ENCODE measurements around the gene ANKRD6. TPM values are rescaled to one million over a fixed set of nuclear protein-coding genes. Genes with fewer than 3 reads are reported as not detected.

The ANKRD6 gene
- total RNA-seq, 1 donor from 2014 or later, result 20.7 TPM

DNA sequence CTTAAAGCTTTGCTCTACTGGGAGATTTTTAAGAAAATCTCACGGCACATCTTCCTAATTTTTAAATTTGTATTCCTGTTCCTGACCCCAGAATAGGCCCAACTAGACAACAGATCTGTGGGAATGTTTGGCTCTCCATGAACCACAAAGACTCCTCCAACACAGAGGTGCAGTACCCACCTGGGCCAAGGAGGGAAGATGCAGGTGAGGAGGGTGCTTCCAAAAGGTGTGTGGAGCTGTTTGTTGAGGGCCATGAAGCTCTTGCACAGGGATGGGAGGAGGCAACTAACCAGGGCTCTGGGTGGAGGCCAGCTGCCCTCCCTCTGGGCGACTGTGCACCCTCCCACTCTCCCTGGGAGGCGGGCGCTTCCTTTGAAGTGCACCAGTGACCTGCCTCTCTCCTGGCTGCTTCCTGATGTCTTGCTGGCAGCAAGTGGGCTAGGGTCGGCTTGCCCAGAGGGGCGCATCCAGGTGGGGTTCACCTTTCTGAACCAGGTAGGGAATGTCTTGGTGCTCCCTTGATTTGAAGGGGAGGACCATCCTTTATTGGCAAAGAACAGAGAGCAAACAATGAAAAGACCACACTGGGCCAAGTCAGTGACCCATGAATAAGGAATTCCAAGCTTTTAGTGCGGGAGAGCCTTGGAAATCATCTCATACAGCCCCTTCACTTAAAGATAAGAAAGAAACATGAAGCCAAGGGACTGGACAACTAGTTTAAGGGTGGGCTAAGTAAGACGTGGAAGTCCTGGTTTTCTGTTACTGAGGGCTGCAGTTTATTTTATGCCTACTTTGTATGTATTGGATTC is 76.0 kb downstream of the ANKRD6 start:
- Mint-ChIP-seq H3K4me1 (peaks cover 10% of the 10 kb centered on the region), H3K36me3 (ENCODE audit: low read depth) (no peaks in the 10 kb centered on the region), H3K9me3 (no peaks in the 10 kb centered on the region), H3K27ac (ENCODE audit: unreplicated experiment) (peak overlapping the region; percentile 64), H3K4me3 (no peak overlapping the region), H3K27me3 (ENCODE audit: low read depth) (no peaks in the 10 kb centered on the region)
- no peak for TF ChIP-seq CTCF (conservative IDR thresholded peaks at IDR 0.05)
- DNase-seq (ENCODE audit: low read depth, low spot score), result no peak

- no peak for TF ChIP-seq CTCF (conservative IDR thresholded peaks at IDR 0.05)
- no peak for DNase-seq (ENCODE audit: low read depth, low spot score)
- Mint-ChIP-seq H3K36me3 (ENCODE audit: low read depth) (no peaks in the 10 kb centered on the region), H3K9me3 (no peaks in the 10 kb centered on the region), H3K4me1 (peaks cover 10% of the 10 kb centered on the region), H3K4me3 (no peak overlapping the region), H3K27me3 (ENCODE audit: low read depth) (no peaks in the 10 kb centered on the region), H3K27ac (ENCODE audit: unreplicated experiment) (peak overlapping the region; percentile 85)
Measured at GRCh38 chr6:89509777-89510281, 76.9 kb downstream of the ANKRD6 start.

- no peaks in the 10 kb centered on the region for H3K27me3 Mint-ChIP-seq (ENCODE audit: low read depth)
- no peaks in the 10 kb centered on the region for H3K9me3 Mint-ChIP-seq
- DNase-seq (ENCODE audit: low read depth, low spot score), result no peak
- TF ChIP-seq CTCF (conservative IDR thresholded peaks at IDR 0.05), result no peak
- H3K36me3 Mint-ChIP-seq (ENCODE audit: low read depth), result no peaks in the 10 kb centered on the region
- H3K4me1 Mint-ChIP-seq, result peaks cover 10% of the 10 kb centered on the region
- H3K4me3 Mint-ChIP-seq, result no peak overlapping the region
- H3K27ac Mint-ChIP-seq (ENCODE audit: unreplicated experiment), result no peak overlapping the region
Measured at GRCh38 chr6:89510393-89510792, 77.4 kb downstream of the ANKRD6 start.

- Mint-ChIP-seq H3K27me3 (ENCODE audit: low read depth) (no peaks in the 10 kb centered on the region), H3K27ac (ENCODE audit: unreplicated experiment) (no peak overlapping the region), H3K9me3 (no peaks in the 10 kb centered on the region), H3K4me1 (peaks cover 4% of the 10 kb centered on the region), H3K4me3 (no peak overlapping the region), H3K36me3 (ENCODE audit: low read depth) (no peaks in the 10 kb centered on the region)
- TF ChIP-seq CTCF (conservative IDR thresholded peaks at IDR 0.05), result no peak
- no peak for DNase-seq (ENCODE audit: low read depth, low spot score)
Measured at GRCh38 chr6:89518352-89519055, 85.6 kb downstream of the ANKRD6 start.

- Mint-ChIP-seq H3K9me3 (no peaks in the 10 kb centered on the region), H3K4me3 (no peak overlapping the region), H3K27ac (ENCODE audit: unreplicated experiment) (no peak overlapping the region), H3K36me3 (ENCODE audit: low read depth) (no peaks in the 10 kb centered on the region), H3K27me3 (ENCODE audit: low read depth) (no peaks in the 10 kb centered on the region), H3K4me1 (peaks cover 4% of the 10 kb centered on the region)
- TF ChIP-seq CTCF (conservative IDR thresholded peaks at IDR 0.05), result no peak
- DNase-seq (ENCODE audit: low read depth, low spot score), result no peak
Measured at GRCh38 chr6:89520736-89521135, 87.8 kb downstream of the ANKRD6 start.
